ENCODE data around the gene ANKS1B.
"Not testable (repeated sequence)": the region's sequence is repeated elsewhere in the genome, so short reads cannot be mapped to it uniquely, and the experiment has no call there.

Gene ANKS1B

DNA sequence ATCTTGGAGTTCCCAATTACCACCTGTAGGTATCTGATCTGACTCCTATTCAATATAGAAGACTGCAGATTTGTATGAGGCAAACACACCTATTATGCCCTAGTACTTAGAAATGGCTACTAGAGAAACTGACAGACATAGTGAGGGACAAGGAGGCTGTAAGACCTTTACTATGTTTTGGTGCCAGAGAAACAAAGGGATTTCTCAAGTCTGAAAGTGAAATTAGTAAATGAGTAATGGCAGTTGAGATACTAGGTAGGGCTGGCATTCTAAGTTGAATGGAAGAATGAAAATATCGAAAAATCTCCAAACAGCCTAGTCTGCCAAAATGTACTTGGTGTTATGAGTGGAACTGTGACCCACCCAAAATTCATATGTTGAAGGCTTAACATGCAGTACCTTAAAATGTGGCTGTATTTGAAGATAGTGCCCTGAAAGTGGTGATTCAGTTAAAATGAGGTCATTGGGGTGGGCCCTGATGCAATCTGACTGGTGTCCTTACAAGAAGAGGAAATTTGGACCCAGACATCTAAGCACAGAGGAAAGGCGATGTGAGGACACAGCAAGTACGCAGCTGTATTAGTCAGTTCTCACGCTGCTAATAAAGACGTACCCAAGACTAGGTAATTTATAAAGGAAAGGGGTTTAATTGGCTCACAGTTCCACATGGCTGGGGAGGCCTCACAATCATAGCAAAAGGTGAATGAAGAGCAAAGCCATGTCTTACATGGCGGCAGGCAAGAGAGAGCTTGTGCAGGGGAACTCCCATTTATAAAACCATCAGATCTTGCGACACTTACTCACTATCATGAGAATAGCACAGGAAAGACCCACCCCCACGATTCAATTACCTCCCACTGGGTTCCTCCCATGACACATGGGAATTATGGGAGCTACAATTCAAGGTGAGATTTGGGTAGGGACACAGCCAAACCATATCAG lies 1212.7 kb downstream of the ANKS1B start:
- no peaks in the 10 kb centered on the region for H3K27me3 ChIP-seq (ENCODE audit: control insufficient read depth, insufficient read depth, low read length)
- H3K9me3 ChIP-seq (ENCODE audit: control insufficient read depth, low read length): no peaks in the 10 kb centered on the region
- no peaks in the 10 kb centered on the region for H3K36me3 ChIP-seq (ENCODE audit: control insufficient read depth, insufficient read depth, low read length)
- H3K4me1 ChIP-seq (ENCODE audit: control insufficient read depth, insufficient read depth, low read length): no peaks in the 10 kb centered on the region
- H3K4me3 ChIP-seq (ENCODE audit: low read length): no peak overlapping the region
- no peak overlapping the region for H3K9ac ChIP-seq (ENCODE audit: low read length)

DNA sequence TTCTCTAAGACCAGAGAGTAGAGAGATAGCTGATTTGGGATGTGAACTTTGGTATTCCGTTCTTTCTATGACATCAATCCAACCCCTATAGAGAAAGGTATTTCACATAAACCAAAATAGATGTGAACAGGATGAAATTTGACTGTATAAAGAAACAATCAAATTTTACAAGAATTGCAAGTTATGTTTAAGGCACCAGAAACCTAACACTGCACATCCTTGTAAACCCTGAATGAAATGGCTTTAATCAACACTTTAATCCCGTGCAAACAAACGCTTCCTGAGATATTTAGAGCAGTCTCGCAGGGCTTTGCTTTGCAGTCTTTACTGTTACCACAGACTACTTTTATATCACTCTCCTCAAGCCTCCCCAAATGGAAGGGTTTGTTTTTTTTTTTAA lies 1214.5 kb downstream of the ANKS1B start:
- H3K27me3 ChIP-seq (ENCODE audit: control insufficient read depth, insufficient read depth, low read length): no peaks in the 10 kb centered on the region
- no peak overlapping the region for H3K9ac ChIP-seq (ENCODE audit: low read length)
- H3K4me3 ChIP-seq (ENCODE audit: low read length): no peak overlapping the region
- no peaks in the 10 kb centered on the region for H3K9me3 ChIP-seq (ENCODE audit: control insufficient read depth, low read length)
- H3K4me1 ChIP-seq (ENCODE audit: control insufficient read depth, insufficient read depth, low read length): no peaks in the 10 kb centered on the region
- no peaks in the 10 kb centered on the region for H3K36me3 ChIP-seq (ENCODE audit: control insufficient read depth, insufficient read depth, low read length)

DNA sequence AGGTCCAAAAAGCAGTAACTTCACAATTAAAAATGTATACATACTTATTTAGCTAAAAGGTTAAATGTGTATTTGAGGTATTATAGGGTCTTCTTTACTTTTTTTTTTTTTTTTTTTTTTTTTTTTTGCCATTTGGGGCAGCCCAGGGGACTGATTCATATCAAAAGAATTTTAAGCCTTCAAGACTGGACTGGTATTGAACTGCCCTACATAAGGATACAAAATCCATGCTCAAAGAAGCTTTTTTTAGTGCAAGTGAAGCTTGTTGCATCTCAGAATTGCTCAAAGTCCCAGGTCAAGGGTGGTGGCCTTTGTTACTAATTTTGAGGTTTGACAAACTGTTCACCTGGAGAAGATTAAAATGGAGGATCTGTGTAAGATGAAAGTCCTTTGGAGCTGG lies 1215.7 kb downstream of the ANKS1B start:
- Histone ChIP-seq H3K4me1 (ENCODE audit: control insufficient read depth, insufficient read depth, low read length) (no peaks in the 10 kb centered on the region), H3K9me3 (ENCODE audit: control insufficient read depth, low read length) (no peaks in the 10 kb centered on the region), H3K4me3 (ENCODE audit: low read length) (no peak overlapping the region), H3K27me3 (ENCODE audit: control insufficient read depth, insufficient read depth, low read length) (no peaks in the 10 kb centered on the region), H3K9ac (ENCODE audit: low read length) (no peak overlapping the region), H3K36me3 (ENCODE audit: control insufficient read depth, insufficient read depth, low read length) (no peaks in the 10 kb centered on the region)

DNA sequence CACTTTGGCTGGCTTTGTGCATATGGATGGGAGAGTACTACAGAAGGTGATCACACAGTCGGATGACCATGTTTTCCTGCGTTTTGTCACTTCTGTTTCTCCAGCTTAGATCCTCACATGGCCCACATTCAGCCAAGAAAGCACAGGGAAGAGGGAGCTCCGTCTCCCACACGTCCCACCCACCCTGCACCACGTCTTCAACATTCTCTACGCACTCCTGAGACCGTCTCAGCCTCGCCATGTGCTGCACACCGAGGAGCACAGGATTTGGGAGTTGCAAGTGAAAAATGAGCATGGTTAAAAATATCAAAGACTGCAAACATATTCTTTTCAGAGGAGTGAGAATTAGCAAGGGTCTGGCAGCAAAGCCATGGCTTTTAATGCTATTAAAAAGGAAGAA lies 1217.5 kb downstream of the ANKS1B start:
- no peaks in the 10 kb centered on the region for H3K36me3 ChIP-seq (ENCODE audit: control insufficient read depth, insufficient read depth, low read length)
- H3K9me3 ChIP-seq (ENCODE audit: control insufficient read depth, low read length): no peaks in the 10 kb centered on the region
- no peak overlapping the region for H3K9ac ChIP-seq (ENCODE audit: low read length)
- H3K4me3 ChIP-seq (ENCODE audit: low read length): no peak overlapping the region
- H3K27me3 ChIP-seq (ENCODE audit: control insufficient read depth, insufficient read depth, low read length): no peaks in the 10 kb centered on the region
- H3K4me1 ChIP-seq (ENCODE audit: control insufficient read depth, insufficient read depth, low read length): no peaks in the 10 kb centered on the region

DNA sequence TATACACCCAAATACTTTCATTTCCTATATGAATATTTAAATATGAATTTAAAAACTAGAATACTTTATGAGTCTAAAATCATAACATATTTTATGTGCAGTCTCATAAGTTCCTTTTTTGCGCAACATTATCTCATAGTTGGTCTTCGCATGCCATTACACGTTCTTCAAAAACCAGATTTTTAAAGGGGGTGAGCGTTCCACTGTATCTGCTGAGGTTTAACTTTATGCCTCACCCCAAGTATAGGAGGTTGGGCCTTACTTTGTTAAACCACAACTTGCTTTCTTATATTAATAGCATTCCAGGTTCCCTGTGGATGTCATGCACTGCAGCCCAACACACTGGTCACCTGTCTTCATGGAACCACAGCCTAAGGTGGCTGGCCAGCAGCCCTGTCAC lies 1221.1 kb downstream of the ANKS1B start:
- H3K9ac ChIP-seq (ENCODE audit: low read length): no peak overlapping the region
- no peaks in the 10 kb centered on the region for H3K27me3 ChIP-seq (ENCODE audit: control insufficient read depth, insufficient read depth, low read length)
- no peaks in the 10 kb centered on the region for H3K9me3 ChIP-seq (ENCODE audit: control insufficient read depth, low read length)
- no peaks in the 10 kb centered on the region for H3K36me3 ChIP-seq (ENCODE audit: control insufficient read depth, insufficient read depth, low read length)
- H3K4me3 ChIP-seq (ENCODE audit: low read length): no peak overlapping the region
- no peaks in the 10 kb centered on the region for H3K4me1 ChIP-seq (ENCODE audit: control insufficient read depth, insufficient read depth, low read length)

DNA sequence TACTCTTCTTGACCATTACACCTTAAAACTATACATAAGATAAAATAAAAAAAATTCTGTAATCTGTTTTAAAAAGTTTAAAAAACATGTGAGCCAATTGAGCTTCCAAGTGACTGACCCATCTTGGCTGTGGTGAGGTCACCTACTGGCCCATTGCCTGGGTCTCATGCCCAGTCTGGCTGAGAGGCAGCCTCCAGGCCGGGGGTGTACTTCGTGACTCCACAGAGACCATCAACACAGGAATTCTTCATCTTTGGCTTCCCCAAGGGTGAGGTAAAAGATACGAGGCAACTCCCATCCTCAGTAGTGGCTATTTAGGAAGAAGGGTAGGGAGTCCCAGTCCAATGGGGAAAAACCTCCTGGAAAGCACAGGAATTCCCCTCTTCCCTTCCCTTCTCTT lies 1226.4 kb downstream of the ANKS1B start:
- Histone ChIP-seq H3K36me3 (ENCODE audit: control insufficient read depth, insufficient read depth, low read length) (no peaks in the 10 kb centered on the region), H3K4me3 (ENCODE audit: low read length) (no peak overlapping the region), H3K9ac (ENCODE audit: low read length) (no peak overlapping the region), H3K27me3 (ENCODE audit: control insufficient read depth, insufficient read depth, low read length) (no peaks in the 10 kb centered on the region), H3K4me1 (ENCODE audit: control insufficient read depth, insufficient read depth, low read length) (no peaks in the 10 kb centered on the region), H3K9me3 (ENCODE audit: control insufficient read depth, low read length) (no peaks in the 10 kb centered on the region)

DNA sequence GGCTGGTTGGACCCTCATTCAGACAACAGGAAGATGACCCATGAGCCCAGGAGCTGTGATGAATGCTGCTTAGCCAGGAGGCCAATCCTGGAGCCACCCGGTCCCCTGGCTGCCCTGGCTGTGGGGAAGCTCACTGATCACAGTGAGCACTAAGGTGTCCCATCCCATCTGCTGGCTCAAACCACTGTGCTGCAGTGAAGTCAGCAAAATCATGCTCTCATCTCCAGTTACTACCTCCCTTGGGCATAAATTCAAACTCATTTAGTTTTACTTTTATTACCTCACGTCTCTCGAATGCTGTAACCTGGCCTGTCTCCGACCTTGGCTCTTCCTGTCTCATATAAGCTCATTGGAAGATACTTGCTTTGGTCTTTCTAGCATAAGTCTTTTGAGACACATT lies 1227.3 kb downstream of the ANKS1B start:
- Histone ChIP-seq H3K27me3 (ENCODE audit: control insufficient read depth, insufficient read depth, low read length) (no peaks in the 10 kb centered on the region), H3K9me3 (ENCODE audit: control insufficient read depth, low read length) (no peaks in the 10 kb centered on the region), H3K4me1 (ENCODE audit: control insufficient read depth, insufficient read depth, low read length) (no peaks in the 10 kb centered on the region), H3K36me3 (ENCODE audit: control insufficient read depth, insufficient read depth, low read length) (no peaks in the 10 kb centered on the region), H3K4me3 (ENCODE audit: low read length) (no peak overlapping the region), H3K9ac (ENCODE audit: low read length) (no peak overlapping the region)

DNA sequence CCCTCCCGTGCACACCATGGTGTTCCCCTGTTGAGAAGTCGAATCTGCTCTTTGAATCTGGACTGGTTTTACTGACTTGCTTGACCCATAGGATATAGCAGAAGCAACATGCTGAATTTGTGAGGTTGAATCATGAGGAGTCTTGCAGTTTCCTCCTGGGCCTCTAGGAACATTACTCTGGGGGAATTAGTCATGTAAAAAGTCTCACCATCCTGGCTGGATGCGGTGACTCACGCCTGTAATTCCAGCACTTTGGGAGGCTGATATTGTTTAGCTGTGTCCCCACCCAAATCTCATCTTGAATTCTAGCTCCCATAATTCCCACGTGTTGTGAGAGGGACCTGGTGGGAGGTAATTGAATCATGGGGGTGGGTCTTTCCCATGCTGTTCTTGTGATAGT lies 1228.9 kb downstream of the ANKS1B start:
- H3K9ac ChIP-seq (ENCODE audit: low read length); H3K9me3 ChIP-seq (ENCODE audit: control insufficient read depth, low read length); H3K27me3 ChIP-seq (ENCODE audit: control insufficient read depth, insufficient read depth, low read length); H3K4me1 ChIP-seq (ENCODE audit: control insufficient read depth, insufficient read depth, low read length); H3K36me3 ChIP-seq (ENCODE audit: control insufficient read depth, insufficient read depth, low read length); H3K4me3 ChIP-seq (ENCODE audit: low read length): not testable (repeated sequence)

DNA sequence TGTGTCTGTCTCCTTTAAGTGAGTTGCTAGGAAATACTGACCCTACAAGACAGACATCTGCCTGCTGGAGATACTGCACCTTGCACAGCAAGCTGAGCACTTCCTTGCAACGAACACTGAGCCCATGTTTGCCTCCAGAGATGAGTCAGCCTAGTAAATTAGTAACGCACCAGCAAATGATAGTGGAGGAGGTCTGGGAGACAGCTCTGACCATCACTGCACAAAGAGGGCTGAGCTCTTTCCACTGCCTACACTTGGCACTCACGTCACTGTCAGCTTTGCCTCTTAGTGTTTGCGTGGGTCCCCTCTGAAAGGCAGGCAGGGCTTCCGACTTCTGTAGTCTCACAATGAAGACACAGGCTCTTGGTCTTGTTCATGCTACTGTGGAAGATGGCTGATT lies 1230.6 kb downstream of the ANKS1B start:
- H3K4me3 ChIP-seq (ENCODE audit: low read length): no peak overlapping the region
- no peak overlapping the region for H3K9ac ChIP-seq (ENCODE audit: low read length)
- no peaks in the 10 kb centered on the region for H3K4me1 ChIP-seq (ENCODE audit: control insufficient read depth, insufficient read depth, low read length)
- no peaks in the 10 kb centered on the region for H3K36me3 ChIP-seq (ENCODE audit: control insufficient read depth, insufficient read depth, low read length)
- no peaks in the 10 kb centered on the region for H3K27me3 ChIP-seq (ENCODE audit: control insufficient read depth, insufficient read depth, low read length)
- H3K9me3 ChIP-seq (ENCODE audit: control insufficient read depth, low read length): no peaks in the 10 kb centered on the region

DNA sequence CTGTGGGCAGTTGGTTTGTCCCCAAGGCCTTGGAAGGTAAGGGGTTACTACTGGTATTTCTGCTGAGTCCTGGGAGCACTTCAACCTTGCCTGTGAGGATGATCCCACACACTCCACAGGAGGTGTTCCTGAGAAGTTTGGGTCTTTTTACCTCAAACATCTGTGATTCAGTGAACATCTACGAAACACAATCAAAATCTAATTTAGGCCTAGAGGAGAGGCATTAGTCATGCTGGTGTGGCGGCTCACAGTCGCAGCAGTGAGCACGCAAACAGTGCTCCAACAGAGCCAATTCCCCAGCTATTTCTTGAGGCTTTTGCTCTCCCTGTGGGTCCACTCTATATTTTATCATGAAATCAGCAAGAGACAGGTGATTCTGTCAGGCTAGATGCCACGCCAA lies 1232.0 kb downstream of the ANKS1B start:
- Histone ChIP-seq H3K4me1 (ENCODE audit: control insufficient read depth, insufficient read depth, low read length) (no peaks in the 10 kb centered on the region), H3K36me3 (ENCODE audit: control insufficient read depth, insufficient read depth, low read length) (no peaks in the 10 kb centered on the region), H3K9ac (ENCODE audit: low read length) (no peak overlapping the region), H3K4me3 (ENCODE audit: low read length) (no peak overlapping the region), H3K27me3 (ENCODE audit: control insufficient read depth, insufficient read depth, low read length) (no peaks in the 10 kb centered on the region), H3K9me3 (ENCODE audit: control insufficient read depth, low read length) (no peaks in the 10 kb centered on the region)

DNA sequence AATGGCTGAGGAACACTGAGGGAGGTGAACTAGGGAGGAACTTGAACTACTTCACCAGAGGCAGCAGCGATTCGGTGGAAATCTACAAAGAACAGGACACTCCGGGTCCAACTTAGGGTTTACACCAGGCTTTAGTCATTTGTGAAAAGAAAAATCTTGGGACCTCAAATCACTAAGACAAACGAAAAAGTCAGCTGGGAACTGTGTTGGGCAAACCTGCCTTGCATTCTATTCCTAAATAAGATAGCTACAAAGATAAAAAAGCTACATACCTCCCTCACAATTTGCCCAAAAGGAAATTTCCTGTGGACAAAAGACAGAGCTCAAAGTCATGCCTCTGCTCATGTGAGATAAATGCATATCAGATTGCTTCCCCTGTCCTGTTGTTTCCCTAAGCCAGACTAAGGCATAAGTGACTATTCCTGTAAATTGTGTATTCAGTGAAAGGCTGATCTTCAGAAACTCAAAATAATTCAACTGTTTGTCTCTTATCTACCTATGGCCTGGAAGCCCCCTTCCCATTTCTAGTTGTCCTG lies 1233.1 kb downstream of the ANKS1B start:
- Histone ChIP-seq H3K4me1 (ENCODE audit: control insufficient read depth, insufficient read depth, low read length) (no peaks in the 10 kb centered on the region), H3K36me3 (ENCODE audit: control insufficient read depth, insufficient read depth, low read length) (no peaks in the 10 kb centered on the region), H3K27me3 (ENCODE audit: control insufficient read depth, insufficient read depth, low read length) (peaks cover under 1% of the 10 kb centered on the region), H3K4me3 (ENCODE audit: low read length) (no peak overlapping the region), H3K9ac (ENCODE audit: low read length) (no peak overlapping the region), H3K9me3 (ENCODE audit: control insufficient read depth, low read length) (no peaks in the 10 kb centered on the region)

DNA sequence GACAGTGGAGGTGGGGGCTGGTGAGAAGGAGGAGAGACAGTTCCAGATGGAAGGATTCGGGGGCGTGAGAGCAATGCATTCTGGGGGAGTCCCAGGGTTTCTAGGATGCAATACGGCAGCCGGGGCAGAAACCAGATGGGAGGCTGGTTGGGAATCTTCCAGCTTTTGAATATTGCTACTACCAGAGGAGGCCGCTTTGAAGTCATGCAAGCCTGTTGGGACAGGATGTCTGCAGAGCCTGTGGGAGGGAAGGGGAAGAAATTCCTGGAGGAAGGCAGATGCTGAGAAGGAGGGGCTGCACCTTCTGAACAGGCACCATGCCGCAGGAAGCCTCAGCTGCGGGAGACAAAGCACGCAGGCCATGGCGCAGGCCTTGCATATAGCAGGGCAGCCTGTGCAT lies 1234.2 kb downstream of the ANKS1B start:
- no peak overlapping the region for H3K4me3 ChIP-seq (ENCODE audit: low read length)
- peaks cover 12% of the 10 kb centered on the region for H3K27me3 ChIP-seq (ENCODE audit: control insufficient read depth, insufficient read depth, low read length)
- H3K9ac ChIP-seq (ENCODE audit: low read length): no peak overlapping the region
- H3K36me3 ChIP-seq (ENCODE audit: control insufficient read depth, insufficient read depth, low read length): no peaks in the 10 kb centered on the region
- peaks cover 4% of the 10 kb centered on the region for H3K4me1 ChIP-seq (ENCODE audit: control insufficient read depth, insufficient read depth, low read length)
- H3K9me3 ChIP-seq (ENCODE audit: control insufficient read depth, low read length): no peaks in the 10 kb centered on the region
